ENCODE measurements around the gene FREM1.

- TF ChIP-seq OSR1 (CRISPR knock-in tag; IDR thresholded peaks at IDR 0.05) (no peak), ISL1 (CRISPR knock-in tag; IDR thresholded peaks at IDR 0.05) (no peak), PATZ1 (CRISPR knock-in tag; IDR thresholded peaks at IDR 0.05; ENCODE audit: borderline replicate concordance) (no peak), ZFP30 (CRISPR knock-in tag; IDR thresholded peaks at IDR 0.05) (no peak), SNAI2 (CRISPR knock-in tag; IDR thresholded peaks at IDR 0.05) (no peak), PPARA (CRISPR knock-in tag; IDR thresholded peaks at IDR 0.05; ENCODE audit: borderline replicate concordance) (no peak), CSDC2 (CRISPR knock-in tag; IDR thresholded peaks at IDR 0.05) (no peak)
These were observed 45.9 kb downstream of the FREM1 start for GRCh38 chr9:14864309-14864708.

Measured in SK-N-SH treated with all-trans-retinoic acid at 6 μM for 48 hours (cell line).